Glomerular visceral epithelial cell (primary cell): ENCODE results near the gene CCDC12.
"Not testable (repeated sequence)": the region's sequence is repeated elsewhere in the genome, so short reads cannot be mapped to it uniquely, and the experiment has no call there.

ENCODE experiments used
- DNase-seq: peaks from one replicate; pipeline ENCODE4 v3.0.0-alpha.2; 2016; ENCODE audit errors: extremely low spot score

CCDC12 gene

DNA sequence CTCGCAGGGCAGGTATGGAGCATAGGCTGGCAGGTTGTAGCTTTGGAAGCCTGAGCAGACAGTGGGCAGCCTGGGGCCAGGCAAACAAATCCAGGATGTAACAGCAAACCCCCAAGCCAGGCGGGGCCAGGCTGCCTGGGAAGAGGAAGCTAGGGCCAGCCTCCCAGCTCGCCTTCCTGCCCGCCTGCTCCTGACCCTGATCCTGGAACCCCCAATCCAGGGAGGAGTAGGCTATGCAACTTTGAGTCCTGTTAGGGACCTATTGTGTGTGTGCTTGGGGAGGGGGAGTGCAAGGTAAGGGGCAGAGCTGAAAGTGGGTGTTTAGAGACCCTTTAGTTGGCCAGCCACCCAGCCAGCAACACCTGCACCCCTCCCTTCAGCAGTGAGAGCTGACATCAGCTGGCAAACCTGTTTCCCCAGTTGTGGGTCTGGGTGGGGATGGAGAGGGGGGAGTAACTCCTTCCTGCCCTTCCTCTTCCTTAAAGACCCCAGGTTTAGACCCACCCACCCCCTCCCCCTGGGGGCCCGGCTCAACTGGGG, 5.5 kb upstream of the CCDC12 start:
- no peak for DNase-seq

DNA sequence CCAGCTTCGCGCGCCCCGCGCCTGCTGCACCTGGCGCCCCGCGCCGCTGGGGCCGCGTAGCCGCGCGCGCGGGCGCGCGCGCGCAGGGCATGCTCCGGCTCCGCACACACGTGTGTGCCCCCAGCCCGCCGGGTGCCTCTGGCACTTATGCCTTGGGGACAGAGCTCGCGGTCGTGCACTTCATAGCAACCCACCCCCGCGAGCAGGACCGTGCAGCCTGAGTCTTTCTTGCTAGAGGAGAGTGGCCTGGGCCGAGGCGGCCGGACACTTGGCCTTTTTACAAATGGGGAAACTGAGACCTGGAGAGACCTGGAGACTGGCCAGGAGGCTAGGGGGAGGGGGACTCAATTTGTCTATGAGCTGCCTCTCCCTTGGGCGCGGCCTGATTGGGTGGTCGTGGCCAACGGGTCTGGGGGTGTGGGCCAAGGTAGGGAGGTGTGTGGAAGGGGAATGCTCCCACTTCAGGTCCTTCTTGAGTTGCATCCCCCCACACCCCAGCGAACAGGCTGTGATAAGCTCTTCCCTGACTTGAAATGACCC, 3.5 kb upstream of the CCDC12 start:
- peak; percentile 13 for DNase-seq

GRCh38 chr3:46978985-46979944, 2.7 kb upstream of the CCDC12 start, which contains the start of gene NBEAL2:
NBEAL2 (plus strand) TSS chr3:46979666; CDS start chr3:46979862, 196 bp downstream.
- DNase-seq = peak; percentile 94

DNA sequence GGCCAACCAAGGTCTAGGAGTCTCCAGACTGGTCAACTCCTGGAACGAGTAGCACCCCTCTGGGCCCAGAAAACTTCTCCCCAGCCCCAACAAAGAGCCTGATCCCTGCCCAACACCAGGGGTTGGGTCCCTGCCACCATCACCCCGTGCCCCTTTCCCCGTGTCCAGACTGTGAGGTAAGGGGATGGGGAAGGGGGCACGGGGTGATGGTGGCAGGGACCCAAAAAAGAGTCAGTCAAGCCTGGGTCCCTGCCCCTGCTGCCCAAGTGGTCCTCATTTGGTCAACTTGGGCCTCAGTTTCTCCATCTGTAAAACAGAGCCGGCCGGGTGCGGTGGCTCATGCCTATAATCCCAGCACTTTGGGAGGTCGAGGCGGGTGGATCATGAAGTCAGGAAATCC, 1.8 kb upstream of the CCDC12 start:
- no peak for DNase-seq

GRCh38 chr3:46977811-46978195, 1.3 kb upstream of the CCDC12 start:
- no peak for DNase-seq

DNA sequence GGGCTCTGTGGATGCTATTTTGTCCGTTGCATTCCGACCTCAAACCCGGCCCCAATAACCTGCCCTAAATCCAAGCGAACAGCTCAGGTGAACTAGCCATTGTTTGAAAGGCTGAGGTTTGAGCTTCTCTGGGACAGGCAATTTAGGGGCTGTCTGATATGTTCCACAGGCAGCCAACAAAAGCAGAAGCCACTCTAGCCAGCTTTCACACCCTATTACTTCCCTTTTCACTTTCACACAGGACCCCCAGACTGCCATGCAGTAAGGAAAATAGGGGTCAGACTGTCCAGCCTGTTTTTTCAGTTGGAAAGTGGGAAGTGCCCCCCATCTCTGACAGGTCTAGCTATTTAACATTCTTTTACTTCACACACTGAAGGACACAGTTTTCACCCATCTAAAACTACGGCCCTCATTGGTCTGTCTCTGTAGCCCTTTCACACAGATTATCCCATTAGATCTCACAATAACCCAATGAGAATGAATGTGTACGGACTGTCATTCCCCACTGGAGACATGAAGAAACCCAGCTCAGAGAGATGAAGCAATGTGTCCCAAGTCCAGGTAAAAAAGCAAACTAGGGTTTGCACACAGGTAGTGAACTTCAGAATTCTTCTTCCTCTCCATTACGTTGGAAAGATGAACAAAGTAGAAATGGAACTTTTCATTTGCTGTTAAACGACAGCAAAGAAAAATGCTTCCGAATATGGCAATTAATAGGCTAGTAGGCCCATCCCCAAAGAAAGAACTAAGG, 1.9 kb downstream of the CCDC12 start:
- DNase-seq = no peak

DNA sequence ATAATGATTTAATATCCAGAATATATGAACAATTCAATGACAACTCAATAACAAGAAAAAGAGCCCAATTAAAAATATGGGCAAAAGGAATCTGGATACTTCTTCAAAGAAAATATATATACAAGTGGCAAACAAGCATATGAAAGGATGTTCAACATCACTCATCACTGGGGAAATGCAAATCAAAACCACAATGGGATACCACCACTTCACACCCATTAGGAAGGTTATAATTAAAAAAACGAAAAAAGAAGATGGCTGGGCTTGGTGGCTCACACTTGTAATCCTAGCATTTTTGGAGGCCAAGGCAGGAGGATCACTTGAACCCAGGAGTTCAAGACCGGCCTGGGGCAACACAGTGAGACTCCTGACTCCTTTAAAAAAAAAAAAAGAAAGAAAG, 4.1 kb downstream of the CCDC12 start:
- DNase-seq = no peak

- DNase-seq = no peak
These were observed 4.8 kb downstream of the CCDC12 start for GRCh38 chr3:46971742-46972141.

GRCh38 chr3:46971151-46971550, 5.4 kb downstream of the CCDC12 start:
- no peak for DNase-seq

- peak; percentile 77 for DNase-seq
These were observed 6.0 kb downstream of the CCDC12 start for GRCh38 chr3:46970391-46971091.

GRCh38 chr3:46968783-46969428, 7.6 kb downstream of the CCDC12 start:
- no peak for DNase-seq

DNA sequence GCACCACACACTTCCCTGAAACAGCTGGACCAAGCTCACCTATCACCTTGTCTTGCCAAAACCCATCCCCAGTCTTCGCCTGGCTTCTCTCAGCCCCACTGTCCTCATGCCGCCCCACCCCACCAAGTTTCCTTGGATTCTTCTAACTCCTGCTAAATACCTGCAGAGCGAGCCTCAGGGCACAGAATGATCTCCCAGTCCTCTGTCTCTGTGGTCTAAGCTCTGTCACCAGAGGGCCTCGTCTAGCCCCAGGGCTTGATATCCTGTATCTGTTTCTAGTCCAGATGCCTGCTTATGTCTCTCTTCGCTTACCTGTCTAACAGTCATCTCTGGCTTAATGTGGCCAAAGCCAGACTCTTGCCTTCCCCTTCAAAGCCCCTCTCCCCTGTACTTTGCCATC, 9.7 kb downstream of the CCDC12 start:
- DNase-seq = no peak

DNA sequence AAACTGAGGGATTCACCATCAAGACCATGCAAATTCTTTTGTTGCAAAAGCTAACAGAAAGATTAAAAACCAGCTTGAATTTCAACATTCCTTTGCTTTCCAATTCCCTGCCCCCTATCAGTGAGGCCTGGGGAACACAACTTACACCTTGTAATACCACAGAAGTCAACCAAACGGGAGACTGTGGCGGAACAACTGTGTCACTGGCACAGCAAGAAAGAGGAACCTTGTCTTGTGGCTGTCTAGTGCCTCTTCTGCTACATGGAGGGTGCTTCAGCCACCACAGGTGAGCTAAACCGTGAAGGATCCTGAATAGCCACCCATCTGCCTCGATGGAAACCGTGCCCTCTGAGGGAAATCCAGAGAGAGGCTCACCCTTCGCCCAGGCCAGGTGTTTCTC, 11.4 kb downstream of the CCDC12 start:
- no peak for DNase-seq

- DNase-seq = not testable (repeated sequence)
These were observed 12.4 kb downstream of the CCDC12 start for GRCh38 chr3:46964038-46964590.

- DNase-seq = no peak
These were observed 13.6 kb downstream of the CCDC12 start for GRCh38 chr3:46962990-46963389.

- no peak for DNase-seq
These were observed 14.1 kb downstream of the CCDC12 start for GRCh38 chr3:46962427-46962826.

DNA sequence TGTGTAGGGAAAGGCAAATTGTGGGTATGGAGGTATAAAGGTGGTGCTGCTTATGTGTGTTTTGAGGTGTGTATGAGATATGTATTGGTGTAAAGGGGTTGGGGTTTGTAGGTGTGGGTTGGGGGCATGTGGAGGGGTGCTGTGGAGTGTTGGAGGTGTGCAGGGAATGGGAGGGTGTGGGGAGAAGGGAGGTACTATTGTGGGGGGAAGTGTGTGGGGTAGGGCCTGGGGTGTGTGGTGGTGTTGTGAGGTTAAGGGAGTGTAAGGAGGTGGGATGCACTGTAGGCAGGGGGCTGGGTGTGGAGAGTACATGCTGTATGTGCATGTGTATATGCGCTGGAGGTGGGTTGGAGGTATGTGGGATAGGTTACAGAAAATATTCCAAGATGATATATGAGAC, 15.7 kb downstream of the CCDC12 start:
- DNase-seq = no peak

DNA sequence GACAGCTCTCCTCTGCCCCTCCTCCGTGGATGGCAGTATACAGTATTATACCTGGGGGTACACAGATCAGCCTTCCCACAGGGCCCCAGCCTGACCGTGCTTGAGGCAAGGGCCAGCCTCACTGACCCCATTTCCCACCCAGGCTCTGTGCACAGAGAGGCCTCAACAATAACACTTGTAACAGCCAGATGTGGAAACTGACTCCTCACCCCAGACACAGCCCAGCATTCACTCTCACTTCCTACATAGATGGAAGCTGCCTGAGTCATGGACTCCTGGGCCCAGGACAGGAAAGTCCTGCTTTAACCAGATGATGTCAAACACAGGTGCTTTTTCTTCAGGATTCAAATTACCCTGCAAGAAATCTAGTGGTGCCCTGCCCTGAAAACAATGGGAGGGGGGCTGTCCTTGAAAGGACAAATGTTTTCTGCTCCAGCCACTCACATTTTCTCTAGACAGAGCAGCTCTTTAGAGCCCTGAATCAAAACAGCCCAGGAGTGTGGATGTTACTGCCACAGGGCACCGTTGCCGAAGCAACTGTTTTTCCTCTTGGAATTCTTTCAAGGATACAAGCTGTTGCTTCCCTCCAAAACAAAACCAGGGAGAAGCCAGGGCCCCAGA, 16.4 kb downstream of the CCDC12 start:
- DNase-seq = no peak

DNA sequence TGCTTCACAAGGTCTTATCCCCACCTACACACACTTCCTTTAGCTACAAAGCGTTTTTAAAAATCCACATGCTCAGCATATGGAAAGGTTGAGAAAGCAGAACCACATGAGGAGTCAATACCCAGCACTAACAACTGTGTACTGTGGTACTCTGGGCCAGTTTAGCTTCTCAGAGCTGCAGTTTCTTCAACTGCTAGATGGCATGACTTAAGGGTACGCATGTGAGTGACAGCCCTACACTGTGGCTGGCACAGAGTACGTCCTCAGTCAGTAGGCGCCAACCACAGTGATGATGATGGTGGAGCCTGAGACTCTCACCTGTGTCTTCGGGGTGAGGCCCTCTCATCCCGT, 17.4 kb downstream of the CCDC12 start:
- no peak for DNase-seq

GRCh38 chr3:46958467-46959160, 17.9 kb downstream of the CCDC12 start:
- no peak for DNase-seq
